Spleen (tissue), 7 donors: ENCODE results near the gene KRT25.

Experiments
- POLR2A ChIP-seq, 3 donors: fragments of 450-650 bp; IDR thresholded peaks; one replicate each; pipeline ENCODE4 v1.5.1; 2017; ENCODE audit warnings: antibody characterized with exemption in 3 of 3, mild to moderate bottlenecking in 1 of 3
- TF ChIP-seq, protein P1 (sequence below), 11 experiments: fragments of 200-600 bp in 7 of 11; fragments of 450-650 bp in 4 of 11; sonication (generic) in 4 of 11; IDR thresholded peaks in 8 of 11; conservative IDR thresholded peaks in 3 of 11; 1 replicate in 7 of 11; 2 replicates in 4 of 11; pipeline versions ENCODE4 v1.4.0 to v1.8.0; 2016 to 2021; ENCODE audit warnings: antibody characterized with exemption in 11 of 11, inconsistent platforms in 4 of 11, mild to moderate bottlenecking in 1 of 11
- donor health status: DM: no; HTN: no; CAD: no; lungs with moderate emphysema.
- donor health status: DM: no; HTN: no; CAD: no.
- donor health status: DM: no; HTN: no; CAD: no.

DNA sequence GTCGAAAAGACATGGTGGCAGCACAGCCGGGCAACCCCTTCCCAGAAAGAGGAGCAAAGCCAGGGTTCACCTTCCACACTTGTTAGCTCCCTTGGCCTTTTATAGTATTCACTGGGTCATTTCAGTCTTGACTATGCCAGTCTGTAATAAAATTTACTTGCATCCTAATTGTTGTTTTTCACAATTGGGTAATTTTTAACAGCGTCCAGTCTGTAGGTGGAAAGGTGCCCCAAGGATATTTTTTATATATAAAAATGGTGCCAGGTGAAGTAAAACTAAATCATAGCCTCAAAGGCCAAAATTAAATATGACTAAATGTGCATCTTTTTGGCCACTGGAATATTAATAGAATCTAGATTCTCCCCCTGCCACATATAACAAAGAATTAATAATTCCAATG, 17.0 kb upstream of the KRT25 start, which contains the start of gene KRT26:
- TF ChIP-seq, protein P1, sequence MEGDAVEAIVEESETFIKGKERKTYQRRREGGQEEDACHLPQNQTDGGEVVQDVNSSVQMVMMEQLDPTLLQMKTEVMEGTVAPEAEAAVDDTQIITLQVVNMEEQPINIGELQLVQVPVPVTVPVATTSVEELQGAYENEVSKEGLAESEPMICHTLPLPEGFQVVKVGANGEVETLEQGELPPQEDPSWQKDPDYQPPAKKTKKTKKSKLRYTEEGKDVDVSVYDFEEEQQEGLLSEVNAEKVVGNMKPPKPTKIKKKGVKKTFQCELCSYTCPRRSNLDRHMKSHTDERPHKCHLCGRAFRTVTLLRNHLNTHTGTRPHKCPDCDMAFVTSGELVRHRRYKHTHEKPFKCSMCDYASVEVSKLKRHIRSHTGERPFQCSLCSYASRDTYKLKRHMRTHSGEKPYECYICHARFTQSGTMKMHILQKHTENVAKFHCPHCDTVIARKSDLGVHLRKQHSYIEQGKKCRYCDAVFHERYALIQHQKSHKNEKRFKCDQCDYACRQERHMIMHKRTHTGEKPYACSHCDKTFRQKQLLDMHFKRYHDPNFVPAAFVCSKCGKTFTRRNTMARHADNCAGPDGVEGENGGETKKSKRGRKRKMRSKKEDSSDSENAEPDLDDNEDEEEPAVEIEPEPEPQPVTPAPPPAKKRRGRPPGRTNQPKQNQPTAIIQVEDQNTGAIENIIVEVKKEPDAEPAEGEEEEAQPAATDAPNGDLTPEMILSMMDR (IDR thresholded peaks at IDR 0.05 in 8 of 11, conservative IDR thresholded peaks at IDR 0.05 in 3 of 11), result no peak
- TF ChIP-seq POLR2A (IDR thresholded peaks at IDR 0.05), result no peak
